HepG2 (cell line): ENCODE results near the gene CACNA1D. TPM values are rescaled to one million over a fixed set of nuclear protein-coding genes. Genes with fewer than 3 reads are reported as not detected.

Experiments used
- ATAC-seq: fragments of 200-7000 bp; cut with Tn5 transposase; 3 replicates; pipeline ENCODE4 v1.9.1; 2020; ENCODE audit warnings: mild to moderate bottlenecking, moderate library complexity
- BruUV-seq: library from RNA; stranded (reverse); fragments of 400-500 nt; replicated peaks from 2 replicates; lab custom pipeline; 2021; lab: Mats Ljungman, UMichigan
- CTCF ChIA-PET: fragments of 300-600 bp; formaldehyde crosslinking; extraction: SDS; loops from one replicate; lab custom pipeline; 2021; ENCODE audit warnings: low total read pairs, inconsistent platforms, low intra/inter-chr PET ratio; lab: Yijun Ruan, JAX
- POLR2A ChIA-PET: fragments of 350-600 bp; sonication (Branson Sonifier 250); formaldehyde crosslinking; loops from one replicate; lab custom pipeline; 2020; ENCODE audit warnings: antibody characterized with exemption, inconsistent platforms; lab: Yijun Ruan, JAX
- DNase-seq: peaks from one replicate; pipeline ENCODE4 v3.0.0-alpha.2; 2015; ENCODE audit warnings: low spot score
- FAIRE-seq: peaks from 3 replicates; lab custom pipeline; 2011; peaks lifted over from hg19 to GRCh38; lab: Jason Lieb, UNC
- H2AFZ ChIP-seq: one replicate; pipeline ENCODE4 v1.6.1; 2011; ENCODE audit warnings: low read length, inconsistent platforms
- H3K27ac ChIP-seq: fragments of 300-600 bp; 3 replicates; pipeline ENCODE4 v1.8.0; 2011; ENCODE audit warnings: mixed run types, mild to moderate bottlenecking, mixed read lengths, low read length, inconsistent platforms; ENCODE audit not compliant: insufficient read depth; ENCODE audit errors: extremely low read length
- H3K27me3 ChIP-seq, 2 experiments: fragments of 200-600 bp in 1 of 2; 2 replicates in 1 of 2; 3 replicates in 1 of 2; pipeline versions ENCODE4 v1.6.0 to v1.8.0; 2011; ENCODE audit warnings: low read length in 2 of 2, mild to moderate bottlenecking in 2 of 2, moderate library complexity in 2 of 2, inconsistent platforms in 1 of 2; ENCODE audit not compliant: insufficient read depth in 2 of 2, control insufficient read depth in 1 of 2
- H3K36me3 ChIP-seq, 2 experiments: fragments of 200-600 bp in 1 of 2; replicated peaks in 1 of 2; 2 replicates in 1 of 2; 3 replicates in 1 of 2; pipeline versions ENCODE4 v1.5.1 to v1.8.0; 2011; ENCODE audit warnings: low read length in 2 of 2, inconsistent platforms in 1 of 2; ENCODE audit not compliant: insufficient read depth in 2 of 2, control insufficient read depth in 1 of 2
- H3K4me1 ChIP-seq: 2 replicates; pipeline ENCODE4 v1.5.1; 2012; ENCODE audit warnings: low read length, inconsistent platforms; ENCODE audit not compliant: insufficient read depth
- H3K4me2 ChIP-seq: 2 replicates; pipeline ENCODE4 v1.6.0; 2011; ENCODE audit warnings: low read depth, low read length, inconsistent platforms
- H3K4me3 ChIP-seq, 3 experiments: fragments of 200-600 bp in 1 of 3; sonication (generic), shearing (Covaris generic) in 1 of 3; replicated peaks in 1 of 3; 2 replicates each; pipeline ENCODE4 v1.5.1; 2011 to 2016; ENCODE audit warnings: low read length in 3 of 3, inconsistent platforms in 2 of 3, low read depth in 2 of 3, mild to moderate bottlenecking in 2 of 3, control low read depth in 1 of 3, mixed read lengths in 1 of 3; ENCODE audit not compliant: insufficient read depth in 1 of 3
- H3K79me2 ChIP-seq: one replicate; pipeline ENCODE4 v1.6.1; 2011; ENCODE audit warnings: low read length, inconsistent platforms; ENCODE audit not compliant: insufficient read depth
- H3K9ac ChIP-seq: 2 replicates; pipeline ENCODE4 v1.6.0; 2011; ENCODE audit warnings: mild to moderate bottlenecking, low read depth, low read length, inconsistent platforms; ENCODE audit not compliant: insufficient read depth
- H3K9me3 ChIP-seq: 2 replicates; pipeline ENCODE4 v1.5.1; 2012; ENCODE audit warnings: mild to moderate bottlenecking, low read length
- H4K20me1 ChIP-seq: 2 replicates; pipeline ENCODE4 v1.6.0; 2011; ENCODE audit warnings: inconsistent platforms, mild to moderate bottlenecking, low read length, moderate library complexity; ENCODE audit not compliant: insufficient read depth
- EZH2 ChIP-seq: conservative IDR thresholded peaks from 2 replicates; pipeline ENCODE4 v1.6.1; 2012; ENCODE audit warnings: mild to moderate bottlenecking, low read depth, low read length, moderate library complexity
- FOXO1 ChIP-seq: sonication (generic); formaldehyde crosslinking; IDR thresholded peaks from 2 replicates; pipeline ENCODE4 v1.4.0; 2020; ENCODE audit warnings: missing genetic modification reagents
- PHF8 ChIP-seq: sonication (generic); formaldehyde crosslinking; IDR thresholded peaks from 2 replicates; pipeline ENCODE4 v1.5.0; 2020; ENCODE audit warnings: missing genetic modification reagents
- RXRA ChIP-seq: sonication (generic); formaldehyde crosslinking; IDR thresholded peaks from 2 replicates; pipeline ENCODE4 v1.5.1; 2020; ENCODE audit warnings: missing genetic modification reagents
- TCF7L2 ChIP-seq: IDR thresholded peaks from 2 replicates; pipeline ENCODE4 v1.6.1; 2011; ENCODE audit warnings: mild to moderate bottlenecking, low read depth, low read length, moderate library complexity
- XRCC5 ChIP-seq: fragments of 200-400 bp; formaldehyde crosslinking; optimal IDR thresholded peaks from 2 replicates; pipeline ENCODE3; 2017; ENCODE audit warnings: mild to moderate bottlenecking, low read length
- ZNF292 ChIP-seq: sonication (generic); formaldehyde crosslinking; IDR thresholded peaks from 2 replicates; pipeline ENCODE4 v1.8.1; 2022; ENCODE audit warnings: mild to moderate bottlenecking, low read depth, missing genetic modification reagents, borderline replicate concordance
- ZNF501 ChIP-seq: sonication (generic); formaldehyde crosslinking; IDR thresholded peaks from 2 replicates; pipeline ENCODE4 v1.5.1; 2020; ENCODE audit warnings: mild to moderate bottlenecking, moderate library complexity, missing genetic modification reagents
- ZNF547 ChIP-seq: sonication (generic); formaldehyde crosslinking; IDR thresholded peaks from 2 replicates; pipeline ENCODE4 v1.5.1; 2020; ENCODE audit warnings: mild to moderate bottlenecking, missing genetic modification reagents
- ZNF614 ChIP-seq: IDR thresholded peaks from 2 replicates; pipeline ENCODE4 v1.6.1; 2018; ENCODE audit warnings: missing biosample characterization, missing genetic modification reagents, inconsistent platforms, borderline replicate concordance
- WGBS: methylation state at CpG from one replicate; pipeline ENCODE4 v1.1.6; 2017; ENCODE audit warnings: low lambda C conversion rate; 5-methylcytosine and 5-hydroxymethylcytosine counted together
- in situ Hi-C: cut with HindIII; loops from 2 replicates; pipeline ENCODE4 v1.10.0; 2017; ENCODE audit warnings: low pct_unique_long_range_greater_than_20kb; ENCODE audit not compliant: extremely low pct_ligation_motif_present
- intact Hi-C: fragments of 100-400 bp; cut with micrococcal nuclease; formaldehyde crosslinking; loops from one replicate; pipeline ENCODE4 v1.10.0; 2022; ENCODE audit not compliant: unreplicated experiment
- polyA plus RNA-seq, 8 experiments: library from polyadenylated mRNA; depleted of rRNA in 3 of 8; stranded (reverse) in 7 of 8; unstranded in 1 of 8; fragments of >200 nt; fragmentation: Illumina TruSeq in 4 of 8; extraction: Trizol in 4 of 8; gene quantifications; 2 replicates each; pipeline versions ENCODE4 v1.2.1 to v1.2.3, GENCODE V29; 2011 to 2016; ENCODE audit warnings: low read depth in 4 of 8, missing spikeins in 1 of 8, mixed read lengths in 1 of 8; ENCODE audit not compliant: insufficient read depth in 1 of 8
- total RNA-seq, 5 experiments: library from RNA; depleted of rRNA; stranded (reverse); fragments of >200 nt; fragmentation: Illumina TruSeq; extraction: Trizol; gene quantifications; 2 replicates each; pipeline ENCODE4 v1.2.3, GENCODE V29; 2016; ENCODE audit warnings: low read depth in 1 of 5
- TF ChIP-seq, protein P1 (sequence below): sonication (generic); formaldehyde crosslinking; IDR thresholded peaks from 2 replicates; pipeline ENCODE4 v1.4.0; 2020; ENCODE audit warnings: mild to moderate bottlenecking, missing genetic modification reagents
- TF ChIP-seq, protein P2 (sequence below): sonication (generic); formaldehyde crosslinking; IDR thresholded peaks from 2 replicates; pipeline ENCODE4 v1.5.1; 2020; ENCODE audit warnings: mild to moderate bottlenecking, moderate library complexity, missing genetic modification reagents
- TF ChIP-seq, protein P3 (sequence below): sonication (generic); formaldehyde crosslinking; IDR thresholded peaks from 2 replicates; pipeline ENCODE4 v1.5.0; 2020; ENCODE audit warnings: mild to moderate bottlenecking, missing genetic modification reagents

CACNA1D gene
- total and polyA plus RNA-seq, 2 of the 13 experiments (the other 11 are each of a cell fraction or from before 2014, with no cell fraction given), result 0.26 to 0.38 TPM

DNA sequence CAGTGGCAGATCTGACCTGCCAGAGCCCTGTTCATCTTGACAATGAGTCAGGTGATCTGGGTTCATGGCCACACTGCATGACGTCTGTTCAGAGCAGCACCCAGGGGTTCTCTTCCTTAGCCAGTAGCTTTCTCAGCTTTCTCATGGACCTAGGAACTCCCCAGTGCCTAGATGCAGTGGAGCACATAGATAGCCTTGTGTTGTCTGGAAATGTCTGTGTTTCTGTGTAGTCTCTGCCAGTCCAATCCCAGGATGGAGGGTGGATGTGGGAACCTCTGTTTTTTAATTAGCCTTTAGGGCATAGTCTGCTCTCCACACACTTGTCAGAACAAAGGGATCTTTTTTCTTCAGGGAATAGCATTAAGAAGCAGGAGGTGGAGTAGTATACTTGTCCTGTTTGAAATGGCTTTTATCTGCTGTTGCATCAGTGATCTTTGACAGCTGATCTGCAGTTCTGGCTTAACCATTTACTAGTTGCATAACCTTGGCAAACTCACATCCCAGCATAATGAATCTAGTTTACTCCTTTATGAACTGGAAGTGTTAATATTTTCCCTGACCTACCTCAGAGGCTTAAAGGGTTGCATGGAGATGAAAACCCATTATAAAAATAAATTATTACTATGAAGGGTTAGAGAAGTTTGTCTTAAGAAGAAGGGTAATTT is 16.1 kb upstream of the CACNA1D start (continued):
- TF ChIP-seq, protein P1, sequence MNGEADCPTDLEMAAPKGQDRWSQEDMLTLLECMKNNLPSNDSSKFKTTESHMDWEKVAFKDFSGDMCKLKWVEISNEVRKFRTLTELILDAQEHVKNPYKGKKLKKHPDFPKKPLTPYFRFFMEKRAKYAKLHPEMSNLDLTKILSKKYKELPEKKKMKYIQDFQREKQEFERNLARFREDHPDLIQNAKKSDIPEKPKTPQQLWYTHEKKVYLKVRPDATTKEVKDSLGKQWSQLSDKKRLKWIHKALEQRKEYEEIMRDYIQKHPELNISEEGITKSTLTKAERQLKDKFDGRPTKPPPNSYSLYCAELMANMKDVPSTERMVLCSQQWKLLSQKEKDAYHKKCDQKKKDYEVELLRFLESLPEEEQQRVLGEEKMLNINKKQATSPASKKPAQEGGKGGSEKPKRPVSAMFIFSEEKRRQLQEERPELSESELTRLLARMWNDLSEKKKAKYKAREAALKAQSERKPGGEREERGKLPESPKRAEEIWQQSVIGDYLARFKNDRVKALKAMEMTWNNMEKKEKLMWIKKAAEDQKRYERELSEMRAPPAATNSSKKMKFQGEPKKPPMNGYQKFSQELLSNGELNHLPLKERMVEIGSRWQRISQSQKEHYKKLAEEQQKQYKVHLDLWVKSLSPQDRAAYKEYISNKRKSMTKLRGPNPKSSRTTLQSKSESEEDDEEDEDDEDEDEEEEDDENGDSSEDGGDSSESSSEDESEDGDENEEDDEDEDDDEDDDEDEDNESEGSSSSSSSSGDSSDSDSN (CRISPR knock-in tag), result peak; percentile 32; the same call in 1 of the 2 replicates
- peak; percentile 79; the same call in 1 of the 2 replicates for TF ChIP-seq RXRA (CRISPR knock-in tag)
- peak; percentile 75 for TF ChIP-seq XRCC5

DNA sequence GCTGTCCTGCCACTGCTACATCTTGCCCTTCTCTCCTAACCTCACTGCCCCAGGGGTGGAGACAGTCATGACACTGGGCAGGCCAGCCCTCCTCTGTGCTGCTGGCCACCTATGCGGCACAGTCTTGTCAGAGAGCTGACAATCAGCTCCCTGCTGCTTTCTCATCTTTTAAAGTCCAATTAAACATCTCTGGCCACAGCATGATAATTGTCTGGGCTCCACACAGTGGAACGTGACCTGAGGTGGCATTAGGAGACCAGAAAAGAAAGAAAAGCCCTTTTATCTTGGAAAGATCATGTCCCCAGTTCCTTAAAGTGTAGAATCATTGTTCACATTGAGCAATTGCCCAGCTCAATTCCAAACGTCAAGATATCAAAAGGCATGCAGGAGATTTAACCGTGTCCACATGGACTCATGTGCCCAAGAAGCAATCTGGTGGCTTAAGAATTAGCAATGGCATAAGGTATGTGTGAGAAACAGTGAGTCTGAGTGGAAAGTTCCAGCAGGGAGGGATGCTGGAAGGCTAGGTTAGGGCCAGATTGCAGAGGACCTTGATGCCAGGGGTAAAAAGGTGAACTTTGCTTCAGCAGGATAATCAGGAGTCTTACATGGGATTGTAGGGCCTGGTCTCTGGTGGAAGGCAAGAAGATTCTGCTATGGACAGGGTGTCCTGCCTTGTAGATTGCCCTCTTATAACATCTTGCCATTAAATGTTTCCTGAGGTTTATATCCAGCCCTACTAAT is 15.3 kb upstream of the CACNA1D start:
- H2AFZ ChIP-seq, result no peak overlapping the region
- intact Hi-C loops, result loop anchor here (2.0 kb wide), 1 partner anchor 20 kb away; no protein-coding TSS in a partner anchor
- POLR2A ChIA-PET, result interaction anchor here (0.6 to 3.3 kb wide), 9 partner anchors 10 to 366 kb away, joined by 3 to 23 read pairs (median 4); partner anchors contain the start of genes CACNA1D and DCP1A
- DNase-seq (peak; percentile 31), ATAC-seq (peak; percentile 84), FAIRE-seq (no peak)
- no peaks in the 10 kb centered on the region for H3K79me2 ChIP-seq
- peak overlapping the region; percentile 83 for H3K4me2 ChIP-seq
- H3K9me3 ChIP-seq, result no peaks in the 10 kb centered on the region
- peak overlapping the region; percentile 70 for H3K9ac ChIP-seq
- peak overlapping the region; percentile 95 for H3K27ac ChIP-seq
- 0% methylated on average over 4 of the region's 4 CpGs for WGBS
- H3K4me1 ChIP-seq, result peaks cover 46% of the 10 kb centered on the region
- H3K36me3 ChIP-seq, result no peaks in the 10 kb centered on the region
- BruUV-seq, result TSS peak; percentile 98
- CTCF ChIA-PET, result no interaction called here
- in situ Hi-C loops, result no loop called here
- peak overlapping the region; percentile 1 to 61 (median 26); a peak in 4 of 6 replicates for H3K4me3 ChIP-seq
- H4K20me1 ChIP-seq, result no peaks in the 10 kb centered on the region
- no peaks in the 10 kb centered on the region for H3K27me3 ChIP-seq
- TF ChIP-seq FOXO1 (CRISPR knock-in tag) (no peak; the same call in 1 of the 2 replicates), ZNF614 (CRISPR knock-in tag) (no peak), ZNF547 (0 out of 2 replicates have a peak, but pooled peaks have one; percentile 24), EZH2 (no peak), ZNF292 (CRISPR knock-in tag) (0 out of 2 replicates have a peak, but pooled peaks have one; percentile 14), PHF8 (CRISPR knock-in tag) (peak; percentile 31; the same call in 1 of the 2 replicates), ZNF501 (peak; percentile 8; the same call in 1 of the 2 replicates), TCF7L2 (no peak)
- TF ChIP-seq, protein P2, sequence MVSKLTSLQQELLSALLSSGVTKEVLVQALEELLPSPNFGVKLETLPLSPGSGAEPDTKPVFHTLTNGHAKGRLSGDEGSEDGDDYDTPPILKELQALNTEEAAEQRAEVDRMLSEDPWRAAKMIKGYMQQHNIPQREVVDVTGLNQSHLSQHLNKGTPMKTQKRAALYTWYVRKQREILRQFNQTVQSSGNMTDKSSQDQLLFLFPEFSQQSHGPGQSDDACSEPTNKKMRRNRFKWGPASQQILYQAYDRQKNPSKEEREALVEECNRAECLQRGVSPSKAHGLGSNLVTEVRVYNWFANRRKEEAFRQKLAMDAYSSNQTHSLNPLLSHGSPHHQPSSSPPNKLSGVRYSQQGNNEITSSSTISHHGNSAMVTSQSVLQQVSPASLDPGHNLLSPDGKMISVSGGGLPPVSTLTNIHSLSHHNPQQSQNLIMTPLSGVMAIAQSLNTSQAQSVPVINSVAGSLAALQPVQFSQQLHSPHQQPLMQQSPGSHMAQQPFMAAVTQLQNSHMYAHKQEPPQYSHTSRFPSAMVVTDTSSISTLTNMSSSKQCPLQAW (CRISPR knock-in tag), result no peak
- TF ChIP-seq, protein P3, sequence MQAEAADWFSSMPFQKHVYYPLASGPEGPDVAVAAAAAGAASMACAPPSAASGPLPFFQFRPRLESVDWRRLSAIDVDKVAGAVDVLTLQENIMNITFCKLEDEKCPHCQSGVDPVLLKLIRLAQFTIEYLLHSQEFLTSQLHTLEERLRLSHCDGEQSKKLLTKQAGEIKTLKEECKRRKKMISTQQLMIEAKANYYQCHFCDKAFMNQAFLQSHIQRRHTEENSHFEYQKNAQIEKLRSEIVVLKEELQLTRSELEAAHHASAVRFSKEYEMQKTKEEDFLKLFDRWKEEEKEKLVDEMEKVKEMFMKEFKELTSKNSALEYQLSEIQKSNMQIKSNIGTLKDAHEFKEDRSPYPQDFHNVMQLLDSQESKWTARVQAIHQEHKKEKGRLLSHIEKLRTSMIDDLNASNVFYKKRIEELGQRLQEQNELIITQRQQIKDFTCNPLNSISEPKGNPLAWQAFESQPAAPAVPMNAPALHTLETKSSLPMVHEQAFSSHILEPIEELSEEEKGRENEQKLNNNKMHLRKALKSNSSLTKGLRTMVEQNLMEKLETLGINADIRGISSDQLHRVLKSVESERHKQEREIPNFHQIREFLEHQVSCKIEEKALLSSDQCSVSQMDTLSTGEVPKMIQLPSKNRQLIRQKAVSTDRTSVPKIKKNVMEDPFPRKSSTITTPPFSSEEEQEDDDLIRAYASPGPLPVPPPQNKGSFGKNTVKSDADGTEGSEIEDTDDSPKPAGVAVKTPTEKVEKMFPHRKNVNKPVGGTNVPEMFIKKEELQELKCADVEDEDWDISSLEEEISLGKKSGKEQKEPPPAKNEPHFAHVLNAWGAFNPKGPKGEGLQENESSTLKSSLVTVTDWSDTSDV (CRISPR knock-in tag), result no peak
